Nephron progenitor cell (in vitro differentiated cells): ENCODE results near the gene FOXK2.
A peak's percentile ranks its signal among the peaks of the same experiment; 100 is the strongest.
"Not testable (repeated sequence)": the region's sequence is repeated elsewhere in the genome, so short reads cannot be mapped to it uniquely, and the experiment has no call there.

ENCODE experiments used
- DNase-seq: peaks from one replicate; pipeline ENCODE4 v3.0.0; 2021
- H3K27ac Mint-ChIP-seq: 2 replicates; pipeline ENCODE4 v1.8.0; 2021; ENCODE audit warnings: mild to moderate bottlenecking, moderate library complexity, mixed read lengths
- H3K27me3 Mint-ChIP-seq: 2 replicates; pipeline ENCODE4 v1.8.0; 2021; ENCODE audit warnings: mild to moderate bottlenecking, low read depth, mixed read lengths; ENCODE audit not compliant: poor library complexity
- H3K36me3 Mint-ChIP-seq: 2 replicates; pipeline ENCODE4 v1.8.0; 2021; ENCODE audit warnings: low read depth, mixed read lengths
- H3K4me1 Mint-ChIP-seq: 2 replicates; pipeline ENCODE4 v1.8.0; 2021; ENCODE audit warnings: mixed read lengths
- H3K4me3 Mint-ChIP-seq: 2 replicates; pipeline ENCODE4 v1.8.0; 2021; ENCODE audit warnings: mild to moderate bottlenecking, moderate library complexity, mixed read lengths
- H3K9me3 Mint-ChIP-seq: 2 replicates; pipeline ENCODE4 v1.8.0; 2021; ENCODE audit warnings: mild to moderate bottlenecking, moderate library complexity, mixed read lengths
- CTCF ChIP-seq: fragments of 200-600 bp; sonication (generic); IDR thresholded peaks from 2 replicates; pipeline ENCODE4 v1.5.0; 2021; ENCODE audit warnings: antibody characterized with exemption

The FOXK2 gene

GRCh38 chr17:82570277-82570676 is 50.7 kb downstream of the FOXK2 start:
- TF ChIP-seq CTCF, result no peak
- Mint-ChIP-seq H3K27me3 (no peaks in the 10 kb centered on the region), H3K27ac (peak overlapping the region; percentile 85), H3K36me3 (peaks cover 45% of the 10 kb centered on the region), H3K9me3 (no peaks in the 10 kb centered on the region), H3K4me1 (peaks cover 42% of the 10 kb centered on the region), H3K4me3 (no peak overlapping the region)
- peak; percentile 43 for DNase-seq

GRCh38 chr17:82571855-82572254 is 52.3 kb downstream of the FOXK2 start:
- Mint-ChIP-seq H3K27me3 (no peaks in the 10 kb centered on the region), H3K27ac (peak overlapping the region; percentile 27), H3K9me3 (no peaks in the 10 kb centered on the region), H3K36me3 (peaks cover 51% of the 10 kb centered on the region), H3K4me1 (peaks cover 42% of the 10 kb centered on the region), H3K4me3 (no peak overlapping the region)
- TF ChIP-seq CTCF, result no peak
- DNase-seq, result no peak

- peak overlapping the region; percentile 54 for H3K27ac Mint-ChIP-seq
- H3K9me3 Mint-ChIP-seq, result no peaks in the 10 kb centered on the region
- H3K27me3 Mint-ChIP-seq, result no peaks in the 10 kb centered on the region
- peaks cover 54% of the 10 kb centered on the region for H3K4me1 Mint-ChIP-seq
- TF ChIP-seq CTCF, result no peak
- no peak for DNase-seq
- H3K36me3 Mint-ChIP-seq, result peaks cover 60% of the 10 kb centered on the region
- H3K4me3 Mint-ChIP-seq, result no peak overlapping the region
These were observed 54.5 kb downstream of the FOXK2 start for GRCh38 chr17:82574041-82574440.

- H3K27ac Mint-ChIP-seq, DNase-seq, H3K9me3 Mint-ChIP-seq, H3K4me3 Mint-ChIP-seq, H3K27me3 Mint-ChIP-seq: not testable (repeated sequence)
- H3K4me1 Mint-ChIP-seq, result peaks cover 40% of the 10 kb centered on the region
- H3K36me3 Mint-ChIP-seq, result peaks cover 61% of the 10 kb centered on the region
These were observed 56.2 kb downstream of the FOXK2 start for GRCh38 chr17:82575581-82576221.

GRCh38 chr17:82577300-82577699 is 57.8 kb downstream of the FOXK2 start:
- peaks cover 38% of the 10 kb centered on the region for H3K4me1 Mint-ChIP-seq
- H3K27ac Mint-ChIP-seq, result no peak overlapping the region
- no peaks in the 10 kb centered on the region for H3K27me3 Mint-ChIP-seq
- DNase-seq, result no peak
- no peak overlapping the region for H3K4me3 Mint-ChIP-seq
- H3K36me3 Mint-ChIP-seq, result peaks cover 61% of the 10 kb centered on the region
- no peaks in the 10 kb centered on the region for H3K9me3 Mint-ChIP-seq
- no peak for TF ChIP-seq CTCF

GRCh38 chr17:82579969-82580368 is 60.4 kb downstream of the FOXK2 start:
- H3K27me3 Mint-ChIP-seq, H3K9me3 Mint-ChIP-seq, DNase-seq, H3K4me3 Mint-ChIP-seq, H3K27ac Mint-ChIP-seq: not testable (repeated sequence)
- peaks cover 27% of the 10 kb centered on the region for H3K4me1 Mint-ChIP-seq
- peaks cover 66% of the 10 kb centered on the region for H3K36me3 Mint-ChIP-seq

DNA sequence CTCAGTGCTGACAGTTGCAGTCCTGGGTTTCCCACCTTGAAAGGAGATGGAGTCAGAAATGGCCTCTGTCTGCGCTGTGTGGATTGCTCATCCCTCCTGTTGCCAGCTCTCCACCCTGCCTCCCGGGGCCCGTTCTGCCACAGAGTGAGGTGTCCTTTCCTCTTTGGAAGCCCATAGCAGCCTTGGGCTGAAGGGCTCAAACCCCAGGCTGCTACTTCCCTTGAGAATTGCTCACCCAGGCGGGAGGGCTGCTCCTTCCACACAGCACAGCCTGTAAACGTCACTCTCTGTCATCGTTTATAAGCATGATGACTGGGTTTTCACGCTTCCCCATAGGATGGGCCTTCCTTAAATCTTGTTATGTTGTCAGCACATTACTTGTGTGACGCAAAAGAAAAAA is 62.7 kb downstream of the FOXK2 start:
- no peak for TF ChIP-seq CTCF
- Mint-ChIP-seq H3K4me1 (peaks cover 27% of the 10 kb centered on the region), H3K27me3 (no peaks in the 10 kb centered on the region), H3K27ac (peak overlapping the region; percentile 68), H3K9me3 (no peaks in the 10 kb centered on the region), H3K36me3 (peaks cover 63% of the 10 kb centered on the region), H3K4me3 (no peak overlapping the region)
- DNase-seq, result no peak
